Stomach (tissue), 9 donors: Measurements from ENCODE around the gene PRICKLE2. TPM values are rescaled to one million over a fixed set of nuclear protein-coding genes. Genes with fewer than 3 reads are reported as not detected.

Experiments
- DNase-seq, 2 donors: peaks; one replicate each; pipeline versions ENCODE4 v3.0.0 to v3.0.0-alpha.2; 2013 to 2019
- H3K27ac ChIP-seq, 5 donors: fragments of 200-600 bp in 4 of 5; sonication (generic) in 4 of 5; one replicate each; pipeline ENCODE4 v1.5.1; 2013 to 2019; ENCODE audit warnings: mild to moderate bottlenecking in 1 of 5, moderate library complexity in 1 of 5
- H3K27me3 ChIP-seq, 3 donors: fragments of 200-600 bp; sonication (generic); one replicate each; pipeline ENCODE4 v1.5.1; 2017 to 2019; ENCODE audit warnings: mixed run types in 1 of 3
- H3K36me3 ChIP-seq, 4 donors: fragments of 200-600 bp; sonication (generic); 1 replicate in 3 of 4; 2 replicates in 1 of 4; pipeline ENCODE4 v1.5.1; 2016 to 2019
- H3K4me1 ChIP-seq, 4 donors: fragments of 200-600 bp; sonication (generic); one replicate each; pipeline ENCODE4 v1.5.1; 2016 to 2019
- H3K4me3 ChIP-seq, 4 donors: fragments of 200-600 bp; sonication (generic) in 3 of 4; one replicate each; pipeline ENCODE4 v1.5.1; 2016 to 2019; ENCODE audit warnings: mild to moderate bottlenecking in 1 of 4
- H3K9me3 ChIP-seq, 4 donors: fragments of 200-600 bp; sonication (generic); one replicate each; pipeline ENCODE4 v1.5.1; 2016 to 2019
- CTCF ChIP-seq, 7 experiments: fragments of 450-650 bp in 4 of 7; fragments of 200-600 bp in 3 of 7; sonication (generic) in 3 of 7; IDR thresholded peaks; one replicate each; pipeline ENCODE4 v1.5.1; 2016 to 2019; ENCODE audit warnings: antibody characterized with exemption in 7 of 7, control low read depth in 2 of 7, mild to moderate bottlenecking in 1 of 7
- EP300 ChIP-seq: sonication (generic); formaldehyde crosslinking; IDR thresholded peaks from one replicate; pipeline ENCODE4 v1.6.1; 2017; ENCODE audit warnings: antibody characterized with exemption
- POLR2A ChIP-seq, 4 donors: fragments of 450-650 bp; IDR thresholded peaks; one replicate each; pipeline ENCODE4 v1.6.1; 2016; ENCODE audit warnings: antibody characterized with exemption in 4 of 4, control low read depth in 2 of 4, mild to moderate bottlenecking in 1 of 4, moderate library complexity in 1 of 4
- POLR2AphosphoS5 ChIP-seq, 3 donors: sonication (generic); formaldehyde crosslinking; IDR thresholded peaks; one replicate each; pipeline ENCODE4 v1.6.1; 2016; ENCODE audit warnings: antibody characterized with exemption in 3 of 3
- WGBS, 5 donors: extraction: QIAGEN DNeasy Blood & Tissue Kit in 3 of 5; methylation state at CpG; one replicate each; pipeline versions ENCODE4 v1.1.5 to v1.1.7; 2013 to 2018; 5-methylcytosine and 5-hydroxymethylcytosine counted together
- intact Hi-C: fragments of 100-400 bp; cut with DNase I; formaldehyde crosslinking; loops from one replicate; pipeline ENCODE4 v1.15.1; 2023; ENCODE audit warnings: low total_unique reads
- polyA plus RNA-seq, 3 donors: library from polyadenylated mRNA; stranded (reverse); fragments of 200-250 nt; gene quantifications; one replicate each; pipeline ENCODE4 v1.2.3, GENCODE V29; 2013
- total RNA-seq, 5 donors: library from RNA; depleted of rRNA; stranded (reverse); fragments of >200 nt; gene quantifications; one replicate each; pipeline versions ENCODE4 v1.1.0 to v1.2.3, GENCODE V29; 2014 to 2016
- donor health status: healthy with polysubstance abuse.
- donor health status: Bipolar disorder and iron deficiency.
- donor health status: healthy.

PRICKLE2 gene
- total and polyA plus RNA-seq, 8 donors, result 3.7 to 59.1 (median 21.0) TPM

- peak in 1 of 2 donors; percentile 42 for DNase-seq
- H3K9me3 ChIP-seq, result no peaks in the 10 kb centered on the region
- peaks cover 0 to 32% (median 5%) of the 10 kb centered on the region in 4 donors for H3K4me1 ChIP-seq
- H3K27me3 ChIP-seq, result no peaks in the 10 kb centered on the region
- TF ChIP-seq EP300, result no peak
- TF ChIP-seq POLR2AphosphoS5 (IDR thresholded peaks at IDR 0.05), result peak in 1 of 3 donors; percentile 36
- TF ChIP-seq CTCF (IDR thresholded peaks at IDR 0.05), result no peak
- H3K27ac ChIP-seq, result peak overlapping the region in 3 of 5 donors; percentile 21 to 41 (median 22)
- peaks cover 1 to 12% (median 6%) of the 10 kb centered on the region in 4 donors for H3K36me3 ChIP-seq
- H3K4me3 ChIP-seq, result no peak overlapping the region
- intact Hi-C loops, result no loop called here
- 52 to 82% (median 73%) methylated on average over 3 of the region's 3 CpGs for WGBS, 5 donors
Observed at GRCh38 chr3:64141476-64141875, 83.8 kb downstream of the PRICKLE2 start.

GRCh38 chr3:64140651-64141050, 84.6 kb downstream of the PRICKLE2 start:
- H3K4me1 ChIP-seq, result peaks cover 0 to 32% (median 5%) of the 10 kb centered on the region in 4 donors
- intact Hi-C loops, result no loop called here

GRCh38 chr3:64138656-64139375, 86.5 kb downstream of the PRICKLE2 start:
- TF ChIP-seq POLR2AphosphoS5 (IDR thresholded peaks at IDR 0.05) (no peak), CTCF (IDR thresholded peaks at IDR 0.05) (no peak), POLR2A (IDR thresholded peaks at IDR 0.05) (no peak), EP300 (no peak)
- intact Hi-C loops, result no loop called here

More at GRCh38 chr3:64140651-64141050, 84.6 kb downstream of the PRICKLE2 start:
- TF ChIP-seq EP300, result no peak
- no peak for TF ChIP-seq POLR2AphosphoS5 (IDR thresholded peaks at IDR 0.05)
- no peak for TF ChIP-seq CTCF (IDR thresholded peaks at IDR 0.05)
- no peak for TF ChIP-seq POLR2A (IDR thresholded peaks at IDR 0.05)
- Histone ChIP-seq H3K4me3 (no peak overlapping the region), H3K27me3 (no peaks in the 10 kb centered on the region), H3K36me3 (peaks cover 0 to 4% (median 0%) of the 10 kb centered on the region in 4 donors), H3K9me3 (no peaks in the 10 kb centered on the region), H3K27ac (peak overlapping the region in 2 of 5 donors; percentile 19 to 41)
- DNase-seq, result no peak
- 73 to 79% (median 75%) methylated on average over 4 of the region's 4 CpGs for WGBS, 5 donors

GRCh38 chr3:64138046-64138445, 87.2 kb downstream of the PRICKLE2 start:
- Histone ChIP-seq H3K4me3 (no peak overlapping the region), H3K36me3 (no peaks in the 10 kb centered on the region), H3K27me3 (no peaks in the 10 kb centered on the region), H3K4me1 (peaks cover 0 to 37% (median 7%) of the 10 kb centered on the region in 4 donors), H3K9me3 (no peaks in the 10 kb centered on the region), H3K27ac (peak overlapping the region in 1 of 5 donors; percentile 37)
- WGBS, 5 donors, result 22 to 50% (median 41%) methylated on average over 1 of the region's 1 CpG
- TF ChIP-seq EP300 (no peak), POLR2AphosphoS5 (IDR thresholded peaks at IDR 0.05) (no peak), POLR2A (IDR thresholded peaks at IDR 0.05) (no peak), CTCF (IDR thresholded peaks at IDR 0.05) (no peak)
- DNase-seq, result no peak
- intact Hi-C loops, result no loop called here

More at GRCh38 chr3:64138656-64139375, 86.5 kb downstream of the PRICKLE2 start:
- no peak for DNase-seq
- 82 to 92% (median 88%) methylated on average over 2 of the region's 2 CpGs for WGBS, 5 donors
- Histone ChIP-seq H3K4me3 (no peak overlapping the region), H3K9me3 (no peaks in the 10 kb centered on the region), H3K27me3 (no peaks in the 10 kb centered on the region), H3K36me3 (no peaks in the 10 kb centered on the region), H3K4me1 (peaks cover 0 to 34% (median 5%) of the 10 kb centered on the region in 4 donors), H3K27ac (peak overlapping the region in 1 of 5 donors; percentile 41)
